ES-I3 (cell line): ENCODE data around the gene YAE1.

Source experiments
- H3K36me3 ChIP-seq: 2 replicates; pipeline ENCODE4 v1.6.1; 2013; ENCODE audit warnings: mild to moderate bottlenecking, low read length, control low read depth, moderate library complexity; ENCODE audit not compliant: insufficient read depth
- H3K4me1 ChIP-seq: 2 replicates; pipeline ENCODE4 v1.6.1; 2013; ENCODE audit warnings: mild to moderate bottlenecking, control low read depth, low read length; ENCODE audit not compliant: insufficient read depth
- H3K9ac ChIP-seq: 2 replicates; pipeline ENCODE4 v1.6.1; 2013; ENCODE audit warnings: low read depth, mild to moderate bottlenecking, low read length, moderate library complexity
- H3K9me3 ChIP-seq: 2 replicates; pipeline ENCODE4 v1.6.1; 2013; ENCODE audit warnings: mild to moderate bottlenecking, low read length, moderate library complexity; ENCODE audit not compliant: control insufficient read depth, insufficient read depth

The YAE1 gene, protein sequence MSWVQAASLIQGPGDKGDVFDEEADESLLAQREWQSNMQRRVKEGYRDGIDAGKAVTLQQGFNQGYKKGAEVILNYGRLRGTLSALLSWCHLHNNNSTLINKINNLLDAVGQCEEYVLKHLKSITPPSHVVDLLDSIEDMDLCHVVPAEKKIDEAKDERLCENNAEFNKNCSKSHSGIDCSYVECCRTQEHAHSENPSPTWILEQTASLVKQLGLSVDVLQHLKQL

DNA sequence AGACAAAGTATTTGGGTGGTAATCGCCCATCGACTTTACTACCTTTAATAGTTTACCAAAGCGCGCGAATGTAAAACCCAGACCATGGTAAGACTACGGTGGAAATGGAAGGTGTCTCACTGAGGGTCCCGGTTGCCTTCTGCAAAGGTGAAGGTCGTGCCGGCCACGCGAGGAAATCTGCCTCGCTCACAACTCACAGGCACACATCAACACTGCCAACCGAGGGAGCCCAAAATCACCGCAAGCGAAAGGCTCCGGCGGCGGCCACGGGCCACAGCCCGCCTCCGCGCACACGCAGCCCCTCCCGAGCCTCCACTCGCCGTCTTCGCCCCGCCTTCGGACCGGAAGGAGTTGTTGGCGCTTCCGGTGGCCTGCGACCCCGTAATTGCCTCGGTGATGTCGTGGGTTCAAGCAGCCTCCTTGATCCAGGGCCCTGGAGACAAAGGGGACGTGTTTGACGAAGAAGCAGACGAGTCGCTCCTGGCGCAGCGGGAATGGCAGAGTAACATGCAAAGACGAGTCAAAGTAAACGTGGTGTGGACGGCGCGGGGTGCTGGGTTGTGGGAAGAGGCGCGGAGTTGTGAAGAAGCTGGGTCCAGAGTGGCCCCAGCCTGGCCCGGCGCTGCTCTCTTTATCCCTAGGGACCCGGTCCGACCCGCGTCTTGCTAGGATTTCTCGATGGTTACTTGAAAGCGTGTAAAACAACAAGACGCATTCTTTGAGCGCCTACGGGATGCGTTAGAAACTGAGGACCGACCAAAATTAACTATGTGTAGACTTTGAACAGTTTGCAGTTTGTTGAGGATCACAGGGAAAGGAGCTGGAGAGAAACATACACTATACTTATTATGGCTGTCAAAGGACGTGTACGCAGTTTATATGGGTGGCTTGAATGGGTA, at the start of gene YAE1:
TSS of gene YAE1 (plus strand) at position 382 of the 899 bp plus-strand sequence. CDS start at position 397, 15 bp downstream.
- no peaks in the 10 kb centered on the region for H3K36me3 ChIP-seq
- peak within 1 kb of the TSS; percentile 84 for H3K9ac ChIP-seq
- peaks cover under 1% of the 10 kb centered on the region; the same call in 1 of the 2 replicates for H3K4me1 ChIP-seq
- no peaks in the 10 kb centered on the region for H3K9me3 ChIP-seq

DNA sequence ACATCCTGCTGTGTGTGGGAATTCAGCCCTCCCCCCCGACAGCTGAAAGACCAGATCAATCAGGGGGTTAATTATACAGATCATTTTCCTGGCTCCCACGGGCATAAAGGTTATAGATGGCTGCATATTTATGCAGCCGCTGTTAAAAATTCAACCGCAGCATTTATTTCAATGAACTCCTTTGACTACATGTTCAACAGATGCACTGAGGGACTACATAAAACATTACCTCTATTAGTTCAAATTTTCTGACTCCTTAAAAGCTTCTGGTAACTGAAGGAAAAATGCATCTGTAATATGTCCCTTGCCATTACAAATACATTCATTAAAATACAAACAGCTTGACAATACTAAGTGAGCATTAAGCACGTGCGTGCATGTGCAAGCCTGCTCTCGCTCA, 49.7 kb upstream of the YAE1 start:
- H3K9me3 ChIP-seq: no peaks in the 10 kb centered on the region
- H3K36me3 ChIP-seq: no peaks in the 10 kb centered on the region
- H3K4me1 ChIP-seq: 0 out of 2 replicates have a peak, but pooled peaks cover 9% of the 10 kb centered on the region
- no peak overlapping the region for H3K9ac ChIP-seq

DNA sequence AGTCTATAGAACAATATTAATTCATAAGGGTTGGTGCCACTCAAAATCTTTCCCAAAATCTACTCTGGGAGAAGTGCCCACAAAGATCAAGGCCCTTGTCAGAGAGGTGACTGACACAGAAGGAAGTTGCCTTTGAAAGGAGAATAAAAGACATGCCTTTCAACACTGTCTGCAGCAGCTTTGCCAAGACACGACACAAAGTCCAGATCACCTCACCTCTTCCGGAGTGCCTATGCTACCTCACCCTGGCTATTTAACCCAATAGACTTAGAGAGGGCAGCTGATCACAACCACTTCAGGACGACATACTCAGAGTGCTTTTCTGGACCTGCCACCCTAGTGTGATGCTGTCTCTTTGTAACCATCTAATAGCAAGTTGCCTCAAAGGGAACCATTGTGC, 49.0 kb upstream of the YAE1 start:
- 0 out of 2 replicates have a peak, but pooled peaks cover 9% of the 10 kb centered on the region for H3K4me1 ChIP-seq
- no peaks in the 10 kb centered on the region for H3K36me3 ChIP-seq

DNA sequence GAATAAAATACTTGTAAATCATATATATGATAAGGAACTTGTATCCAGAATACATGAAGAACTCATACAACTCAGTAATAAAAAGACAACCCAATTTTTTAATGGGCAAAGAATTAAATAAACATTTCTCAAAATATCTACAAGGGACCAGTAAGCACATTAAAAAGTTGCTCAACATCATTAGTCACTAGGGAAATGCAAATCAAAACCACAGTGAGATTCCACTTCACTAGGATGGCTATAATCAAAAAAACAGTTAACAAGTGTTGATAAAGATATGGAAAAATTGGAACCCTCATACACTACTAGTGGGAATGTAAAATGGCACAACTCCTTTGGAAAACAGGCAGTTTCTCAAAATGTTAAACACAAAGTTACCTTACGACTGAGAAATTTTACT, 40.3 kb upstream of the YAE1 start:
- Histone ChIP-seq H3K9me3 (no peaks in the 10 kb centered on the region), H3K4me1 (peaks cover 8% of the 10 kb centered on the region; the same call in 1 of the 2 replicates)

More for the DNA sequence above, 49.0 kb upstream of the YAE1 start:
- H3K9ac ChIP-seq: no peak overlapping the region
- H3K9me3 ChIP-seq: no peaks in the 10 kb centered on the region

DNA sequence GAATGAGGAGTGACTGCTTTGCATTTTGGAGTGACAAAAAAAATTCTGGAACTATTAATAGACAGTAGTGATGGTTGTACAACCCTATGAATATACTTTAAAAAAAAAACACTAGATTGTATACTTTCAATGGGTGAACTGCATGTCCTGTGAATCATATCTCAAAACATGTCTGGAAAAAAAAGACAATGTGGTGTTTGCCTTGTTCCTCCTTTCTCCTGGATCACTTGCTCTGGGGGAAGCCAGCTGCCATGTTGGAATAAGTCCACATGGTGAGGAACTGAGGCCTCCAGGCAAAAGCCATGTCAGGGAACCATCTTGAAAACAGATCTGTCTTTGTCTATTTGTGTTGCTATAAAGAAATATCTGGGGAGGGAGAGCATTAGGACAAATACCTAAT, 39.5 kb upstream of the YAE1 start:
- H3K4me1 ChIP-seq: peaks cover 8% of the 10 kb centered on the region; the same call in 1 of the 2 replicates
- no peak overlapping the region for H3K9ac ChIP-seq
- H3K9me3 ChIP-seq: no peaks in the 10 kb centered on the region
- no peaks in the 10 kb centered on the region for H3K36me3 ChIP-seq

More for the DNA sequence above, 40.3 kb upstream of the YAE1 start:
- Histone ChIP-seq H3K36me3 (no peaks in the 10 kb centered on the region), H3K9ac (no peak overlapping the region)

DNA sequence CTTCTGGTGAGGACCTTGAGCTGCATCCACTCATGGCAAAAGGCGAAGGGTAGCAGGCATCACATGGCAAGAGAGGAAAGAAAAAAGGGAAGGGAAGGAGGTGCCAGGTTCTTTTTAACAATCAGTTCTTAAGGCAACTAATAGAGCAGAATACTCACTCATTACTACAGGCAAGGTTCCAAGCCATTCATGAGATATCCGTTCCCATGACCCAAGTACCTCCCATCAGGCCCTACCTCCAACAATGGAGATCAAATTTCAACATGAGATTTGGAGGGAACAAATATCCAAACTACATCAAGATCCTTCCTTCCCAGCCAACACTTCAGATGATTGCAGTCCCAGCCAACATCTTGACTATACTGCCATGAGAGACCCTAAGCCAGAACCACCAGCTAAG, 38.9 kb upstream of the YAE1 start:
- Histone ChIP-seq H3K4me1 (peaks cover 8% of the 10 kb centered on the region; the same call in 1 of the 2 replicates), H3K9me3 (no peaks in the 10 kb centered on the region), H3K9ac (no peak overlapping the region), H3K36me3 (no peaks in the 10 kb centered on the region)

DNA sequence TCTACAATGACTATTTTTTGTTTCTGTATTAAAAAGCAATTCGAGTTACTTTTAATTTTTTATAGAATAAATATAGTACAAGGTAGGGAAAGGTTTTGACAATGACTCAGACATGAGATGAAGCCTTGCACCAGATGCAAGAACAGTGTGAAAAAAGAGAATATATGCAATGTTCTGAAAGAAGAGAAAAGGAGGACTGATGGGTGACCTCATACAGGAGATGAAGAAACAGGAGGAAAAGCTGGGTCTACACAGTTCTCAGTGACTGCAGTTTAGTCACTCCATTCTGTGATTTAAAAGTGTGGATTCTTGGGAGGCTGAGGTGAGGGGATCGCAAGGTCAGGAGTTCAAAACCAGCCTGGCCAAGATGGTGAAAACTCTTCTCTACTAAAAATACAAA, 38.3 kb upstream of the YAE1 start:
- Histone ChIP-seq H3K9me3 (no peaks in the 10 kb centered on the region), H3K36me3 (no peaks in the 10 kb centered on the region), H3K9ac (no peak overlapping the region), H3K4me1 (peaks cover 8% of the 10 kb centered on the region; the same call in 1 of the 2 replicates)

DNA sequence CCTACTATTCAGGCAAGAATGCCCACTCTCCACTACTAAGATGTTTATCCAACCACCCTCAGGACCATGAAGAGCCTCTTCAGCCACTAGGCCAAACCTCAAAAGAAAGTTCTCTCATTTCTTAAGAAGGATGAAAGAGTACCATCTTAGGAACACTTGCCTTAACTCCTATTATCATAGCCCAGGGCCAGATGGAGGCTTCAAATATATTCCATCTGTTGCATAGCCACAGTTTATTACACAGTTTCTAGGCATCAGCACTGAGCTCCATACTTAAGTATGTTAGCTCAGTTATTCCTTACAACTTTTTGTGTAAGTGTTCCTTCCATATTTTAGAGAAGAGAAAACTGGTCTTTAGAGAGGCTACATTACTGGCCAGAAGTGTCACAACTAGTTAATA, 37.4 kb upstream of the YAE1 start:
- Histone ChIP-seq H3K9ac (no peak overlapping the region), H3K9me3 (no peaks in the 10 kb centered on the region), H3K36me3 (no peaks in the 10 kb centered on the region), H3K4me1 (peaks cover 8% of the 10 kb centered on the region; the same call in 1 of the 2 replicates)

DNA sequence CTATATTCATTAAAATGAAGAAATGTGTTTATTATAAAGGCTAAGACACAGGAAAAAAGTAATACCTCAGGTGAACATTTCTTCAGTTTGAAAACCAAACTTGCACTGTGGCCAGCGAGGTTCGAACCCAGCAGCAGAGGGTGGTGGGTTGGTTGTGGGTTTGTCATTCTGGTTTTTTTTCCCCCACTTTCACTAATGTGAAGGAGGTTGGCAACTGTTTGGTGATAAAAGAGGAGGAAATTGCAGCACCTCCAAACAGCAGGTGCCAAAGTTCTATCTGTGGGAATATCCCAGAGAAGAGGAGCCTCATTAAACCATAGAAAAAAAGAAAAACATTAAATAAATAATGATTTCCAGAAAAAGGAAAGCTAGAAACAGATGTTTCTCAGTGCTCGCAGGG, 36.6 kb upstream of the YAE1 start:
- Histone ChIP-seq H3K9ac (no peak overlapping the region), H3K4me1 (peaks cover 8% of the 10 kb centered on the region; the same call in 1 of the 2 replicates), H3K36me3 (no peaks in the 10 kb centered on the region), H3K9me3 (no peaks in the 10 kb centered on the region)

DNA sequence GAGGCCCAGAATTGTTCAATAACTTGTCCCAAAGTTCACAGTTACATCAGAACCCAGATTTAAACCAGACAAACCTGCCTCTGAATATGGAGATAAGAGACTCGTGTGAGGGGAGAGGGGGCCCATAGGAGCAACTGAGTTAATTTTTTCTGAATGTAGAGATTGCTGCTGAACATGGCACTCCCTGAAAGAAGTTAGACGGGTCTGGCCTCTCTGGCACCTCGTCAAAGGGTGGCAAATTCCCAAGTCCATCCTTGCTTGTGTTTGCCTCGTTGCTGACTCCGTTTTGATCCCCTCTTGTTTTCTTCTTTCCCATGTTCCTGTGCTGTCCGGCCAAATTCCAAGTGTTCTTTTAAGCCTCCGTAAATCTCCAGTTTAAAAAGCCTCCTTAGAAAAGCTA, 35.2 kb upstream of the YAE1 start:
- Histone ChIP-seq H3K36me3 (no peaks in the 10 kb centered on the region), H3K4me1 (peaks cover 8% of the 10 kb centered on the region; the same call in 1 of the 2 replicates), H3K9me3 (no peaks in the 10 kb centered on the region), H3K9ac (no peak overlapping the region)

DNA sequence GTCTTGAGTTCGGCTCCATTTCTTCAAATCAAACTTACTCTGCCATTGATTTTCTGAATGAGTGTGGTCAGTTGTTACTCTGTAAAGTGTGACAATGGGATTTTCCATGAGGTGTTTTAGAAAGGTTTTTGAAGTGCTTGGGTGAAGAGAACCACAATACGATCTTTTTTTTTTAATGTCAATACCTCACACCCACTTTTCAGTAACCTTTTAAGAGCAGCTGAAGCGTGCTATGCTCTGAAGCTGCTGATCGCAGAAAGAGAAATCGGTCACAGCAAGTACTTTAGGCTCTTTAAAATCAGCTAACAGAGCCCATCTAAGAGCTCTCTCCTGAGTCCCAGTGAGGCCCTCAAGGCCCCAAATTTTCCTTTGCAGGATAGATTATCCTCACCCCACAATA, 34.4 kb upstream of the YAE1 start:
- Histone ChIP-seq H3K4me1 (peaks cover 8% of the 10 kb centered on the region; the same call in 1 of the 2 replicates), H3K36me3 (no peaks in the 10 kb centered on the region), H3K9ac (no peak overlapping the region), H3K9me3 (no peaks in the 10 kb centered on the region)

DNA sequence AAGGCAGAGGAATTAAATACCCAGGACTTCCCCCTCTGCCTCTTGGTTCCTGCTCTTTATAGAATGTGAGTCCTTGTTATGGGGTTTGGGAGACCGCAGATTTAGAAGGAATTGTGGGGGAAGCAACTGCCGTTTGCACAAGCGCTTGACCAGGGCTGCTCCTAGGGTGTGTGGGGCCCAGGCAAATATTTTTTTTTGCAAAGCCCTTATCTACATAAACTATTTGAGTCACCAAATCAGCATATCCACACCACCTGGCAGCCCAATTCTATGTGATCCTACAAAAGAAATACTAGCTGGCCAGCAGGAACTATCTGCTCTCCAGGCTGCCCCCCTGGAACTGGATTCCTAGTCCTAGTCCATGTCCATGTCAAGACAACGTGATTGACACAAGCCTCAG, 33.4 kb upstream of the YAE1 start:
- H3K4me1 ChIP-seq: peaks cover 8% of the 10 kb centered on the region; the same call in 1 of the 2 replicates
- no peak overlapping the region for H3K9ac ChIP-seq
- no peaks in the 10 kb centered on the region for H3K36me3 ChIP-seq
- no peaks in the 10 kb centered on the region for H3K9me3 ChIP-seq

DNA sequence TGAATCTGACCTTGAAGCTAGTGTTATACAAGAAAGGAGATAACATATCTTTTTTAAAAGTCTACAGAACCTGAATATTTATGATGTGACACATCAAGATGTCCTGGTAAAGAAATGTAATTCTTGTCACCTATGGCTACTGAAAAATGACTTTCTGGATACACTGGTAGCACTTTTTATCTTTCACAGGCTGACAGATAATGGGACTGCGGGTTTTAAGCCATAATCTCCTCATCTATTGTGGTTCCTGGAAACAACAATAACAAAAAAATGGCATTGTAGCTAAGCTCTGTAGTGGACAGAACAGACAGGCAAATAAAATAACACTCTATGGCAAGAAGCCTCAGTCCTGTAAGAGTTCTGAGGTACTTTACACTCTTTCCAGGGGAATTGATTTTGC, 31.6 kb upstream of the YAE1 start:
- Histone ChIP-seq H3K9me3 (no peaks in the 10 kb centered on the region), H3K36me3 (no peaks in the 10 kb centered on the region), H3K4me1 (peaks cover 8% of the 10 kb centered on the region; the same call in 1 of the 2 replicates), H3K9ac (no peak overlapping the region)

DNA sequence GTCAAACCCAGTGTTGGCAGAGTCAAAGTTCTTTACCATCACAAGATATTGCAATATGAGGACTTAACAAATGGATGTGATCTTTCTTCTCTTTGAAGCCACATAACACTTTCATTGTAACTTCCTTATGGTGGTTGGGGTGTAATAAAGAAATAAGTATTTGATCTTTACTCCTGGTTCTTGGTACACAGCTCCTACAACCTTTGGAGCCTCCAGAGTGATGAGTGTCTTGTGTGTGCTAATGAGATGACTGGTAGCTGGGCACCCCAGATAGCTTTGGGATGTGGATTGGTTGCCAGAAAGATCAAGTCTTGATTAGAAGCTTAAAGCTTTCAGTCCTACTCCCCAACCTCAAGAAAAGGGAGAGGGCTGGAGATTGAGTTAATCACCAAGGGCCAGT, 31.1 kb upstream of the YAE1 start:
- peaks cover 13% of the 10 kb centered on the region; the same call in 1 of the 2 replicates for H3K4me1 ChIP-seq
- H3K9me3 ChIP-seq: no peaks in the 10 kb centered on the region
- no peaks in the 10 kb centered on the region for H3K36me3 ChIP-seq
- H3K9ac ChIP-seq: no peak overlapping the region
